Measurements from ENCODE around the gene PARD3B.

GRCh38 chr2:204655626-204656025 is 110.4 kb downstream of the PARD3B start:
- TF ChIP-seq MAFK (IDR thresholded peaks at IDR 0.05; ENCODE audit: low read depth, low read length) (no peak), NRF1 (IDR thresholded peaks at IDR 0.05; ENCODE audit: low read depth, low read length) (no peak), SP1 (IDR thresholded peaks at IDR 0.05; ENCODE audit: low read depth, low read length) (no peak), GTF2F1 (IDR thresholded peaks at IDR 0.05; ENCODE audit: borderline replicate concordance, low read depth, low read length) (no peak), CEBPB (IDR thresholded peaks at IDR 0.05; ENCODE audit: low read depth, low read length) (no peak), SRF (IDR thresholded peaks at IDR 0.05; ENCODE audit: low read depth, low read length) (no peak), CBX5 (IDR thresholded peaks at IDR 0.05; ENCODE audit: low read depth, low read length) (no peak), TAF1 (IDR thresholded peaks at IDR 0.05; ENCODE audit: low read depth, low read length) (no peak), JUND (IDR thresholded peaks at IDR 0.05; ENCODE audit: low read length) (no peak)
- TF ChIP-seq, protein P1, sequence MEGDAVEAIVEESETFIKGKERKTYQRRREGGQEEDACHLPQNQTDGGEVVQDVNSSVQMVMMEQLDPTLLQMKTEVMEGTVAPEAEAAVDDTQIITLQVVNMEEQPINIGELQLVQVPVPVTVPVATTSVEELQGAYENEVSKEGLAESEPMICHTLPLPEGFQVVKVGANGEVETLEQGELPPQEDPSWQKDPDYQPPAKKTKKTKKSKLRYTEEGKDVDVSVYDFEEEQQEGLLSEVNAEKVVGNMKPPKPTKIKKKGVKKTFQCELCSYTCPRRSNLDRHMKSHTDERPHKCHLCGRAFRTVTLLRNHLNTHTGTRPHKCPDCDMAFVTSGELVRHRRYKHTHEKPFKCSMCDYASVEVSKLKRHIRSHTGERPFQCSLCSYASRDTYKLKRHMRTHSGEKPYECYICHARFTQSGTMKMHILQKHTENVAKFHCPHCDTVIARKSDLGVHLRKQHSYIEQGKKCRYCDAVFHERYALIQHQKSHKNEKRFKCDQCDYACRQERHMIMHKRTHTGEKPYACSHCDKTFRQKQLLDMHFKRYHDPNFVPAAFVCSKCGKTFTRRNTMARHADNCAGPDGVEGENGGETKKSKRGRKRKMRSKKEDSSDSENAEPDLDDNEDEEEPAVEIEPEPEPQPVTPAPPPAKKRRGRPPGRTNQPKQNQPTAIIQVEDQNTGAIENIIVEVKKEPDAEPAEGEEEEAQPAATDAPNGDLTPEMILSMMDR (IDR thresholded peaks at IDR 0.05; ENCODE audit: control extremely low read depth in 1 of 3, insufficient read depth in 1 of 3, low read depth in 1 of 3, low read length in 3 of 3): no peak

Measured in H1 (cell line).